ENCODE measurements around the gene GPR12.

GPR12 gene

DNA sequence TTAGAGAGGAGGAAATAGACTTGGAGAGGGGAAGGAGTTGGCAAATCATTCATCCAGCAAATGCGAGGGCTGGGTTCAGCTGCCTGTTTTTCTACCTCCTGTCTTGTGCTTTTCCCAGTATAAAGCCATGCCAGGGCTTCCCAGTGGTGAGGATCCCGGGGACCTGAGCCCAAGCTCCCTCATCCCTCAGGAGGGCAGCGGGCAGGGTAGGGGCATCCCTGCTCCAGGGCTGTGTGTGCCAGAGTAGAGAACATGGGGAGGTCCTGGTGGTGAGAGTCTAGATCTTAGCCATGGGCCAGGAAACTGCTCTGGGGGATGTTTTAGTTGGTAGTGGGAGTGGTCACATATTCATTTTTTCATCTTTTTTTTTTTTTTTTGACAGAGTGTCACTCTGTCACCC is 43.6 kb downstream of the GPR12 start:
- 82% methylated on average over 3 of the region's 3 CpGs for WGBS
- DNase-seq, result no peak
- Histone ChIP-seq H3K4me3 (ENCODE audit: insufficient read depth in 1 of 2, low read depth in 1 of 2, low read length in 2 of 2) (no peak overlapping the region), H2BK120ac (ENCODE audit: low read depth, low read length) (no peak overlapping the region), H2AK5ac (ENCODE audit: low read length, severe bottlenecking) (no peak overlapping the region), H3K9ac (ENCODE audit: low read length) (no peak overlapping the region), H3K14ac (ENCODE audit: low read length in 2 of 2) (no peak overlapping the region), H2BK5ac (ENCODE audit: low read depth, low read length, poor library complexity, severe bottlenecking) (no peak overlapping the region), H3K36me3 (ENCODE audit: control insufficient read depth in 1 of 2, insufficient read depth in 2 of 2, low read depth in 1 of 2, low read length in 2 of 2) (no peaks in the 10 kb centered on the region), H3K27ac (ENCODE audit: low read length, poor library complexity, severe bottlenecking) (no peak overlapping the region), H4K8ac (ENCODE audit: low read length) (no peak overlapping the region), H2AFZ (ENCODE audit: low read depth, low read length) (no peak overlapping the region), H3K23ac (ENCODE audit: low read length in 2 of 2) (no peak overlapping the region), H3K4me2 (ENCODE audit: low read length, poor library complexity, severe bottlenecking) (no peak overlapping the region), H3K4me1 (ENCODE audit: control insufficient read depth, insufficient read depth, low read depth, low read length) (no peaks in the 10 kb centered on the region), H3K27me3 (ENCODE audit: control insufficient read depth in 1 of 2, insufficient read depth in 1 of 2, low read length in 2 of 2) (peaks cover 10 to 23% of the 10 kb centered on the region in 2 experiments), H3K18ac (ENCODE audit: low read depth in 1 of 2, low read length in 2 of 2) (no peak overlapping the region), H3K4ac (ENCODE audit: low read depth in 1 of 2, low read length in 2 of 2) (no peak overlapping the region), H3K79me1 (replicated peaks; ENCODE audit: low read length, poor library complexity, severe bottlenecking) (no peaks in the 10 kb centered on the region), H2BK12ac (ENCODE audit: low read length in 2 of 2) (no peak overlapping the region), H4K91ac (ENCODE audit: low read length) (no peak overlapping the region), H2BK15ac (ENCODE audit: low read depth, poor library complexity, severe bottlenecking) (no peak overlapping the region), H3K9me3 (ENCODE audit: control insufficient read depth, low read length) (no peaks in the 10 kb centered on the region)

GRCh38 chr13:26713341-26713740 is 47.2 kb downstream of the GPR12 start:
- H3K4me1 ChIP-seq (ENCODE audit: control insufficient read depth, insufficient read depth, low read depth, low read length), result no peaks in the 10 kb centered on the region
- H3K9me3 ChIP-seq (ENCODE audit: control insufficient read depth, low read length), result no peaks in the 10 kb centered on the region
- H3K14ac ChIP-seq (ENCODE audit: low read length in 2 of 2), result no peak overlapping the region
- no peak overlapping the region for H2AK5ac ChIP-seq (ENCODE audit: low read length, severe bottlenecking)
- H2BK12ac ChIP-seq (ENCODE audit: low read length in 2 of 2), result no peak overlapping the region
- H2BK120ac ChIP-seq (ENCODE audit: low read depth, low read length), result no peak overlapping the region
- no peaks in the 10 kb centered on the region for H3K79me1 ChIP-seq (replicated peaks; ENCODE audit: low read length, poor library complexity, severe bottlenecking)
- H4K8ac ChIP-seq (ENCODE audit: low read length), result no peak overlapping the region
- H2BK5ac ChIP-seq (ENCODE audit: low read depth, low read length, poor library complexity, severe bottlenecking), result no peak overlapping the region
- no peak overlapping the region for H3K18ac ChIP-seq (ENCODE audit: low read depth in 1 of 2, low read length in 2 of 2)
- no peak overlapping the region for H2AFZ ChIP-seq (ENCODE audit: low read depth, low read length)
- H3K9ac ChIP-seq (ENCODE audit: low read length), result no peak overlapping the region
- no peaks in the 10 kb centered on the region for H3K36me3 ChIP-seq (ENCODE audit: control insufficient read depth in 1 of 2, insufficient read depth in 2 of 2, low read depth in 1 of 2, low read length in 2 of 2)
- no peak overlapping the region for H3K4ac ChIP-seq (ENCODE audit: low read depth in 1 of 2, low read length in 2 of 2)
- H4K91ac ChIP-seq (ENCODE audit: low read length), result no peak overlapping the region
- no peak overlapping the region for H3K27ac ChIP-seq (ENCODE audit: low read length, poor library complexity, severe bottlenecking)
- no peak overlapping the region for H3K23ac ChIP-seq (ENCODE audit: low read length in 2 of 2)
- H3K4me3 ChIP-seq (ENCODE audit: insufficient read depth in 1 of 2, low read depth in 1 of 2, low read length in 2 of 2), result no peak overlapping the region
- peaks cover 10 to 31% of the 10 kb centered on the region in 2 experiments for H3K27me3 ChIP-seq (ENCODE audit: control insufficient read depth in 1 of 2, insufficient read depth in 1 of 2, low read length in 2 of 2)
- no peak overlapping the region for H3K4me2 ChIP-seq (ENCODE audit: low read length, poor library complexity, severe bottlenecking)
- H2BK15ac ChIP-seq (ENCODE audit: low read depth, poor library complexity, severe bottlenecking), result no peak overlapping the region
- no peak for DNase-seq
- WGBS, result 96% methylated on average over 1 of the region's 1 CpG

DNA sequence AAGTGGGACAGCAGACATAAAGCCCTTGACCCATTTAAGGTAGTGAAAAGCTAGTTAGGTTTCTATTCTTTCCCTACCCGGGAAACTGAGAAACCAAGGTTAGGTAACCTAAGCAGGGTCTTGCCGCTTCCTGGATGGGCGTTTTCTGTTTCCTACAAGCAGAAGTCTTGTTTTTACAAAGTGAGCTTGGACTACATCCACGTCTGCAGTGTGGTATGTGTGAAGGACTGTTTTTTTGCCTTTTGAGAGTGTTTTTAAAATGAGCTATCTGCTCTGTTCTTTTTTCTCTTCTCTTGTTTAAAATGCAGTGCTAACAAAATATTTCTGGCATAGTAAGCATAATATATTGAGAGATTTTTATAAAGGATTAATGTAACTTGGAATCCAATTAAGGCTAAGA is 49.4 kb downstream of the GPR12 start:
- Histone ChIP-seq H2BK12ac (ENCODE audit: low read length in 2 of 2) (no peak overlapping the region), H3K27me3 (ENCODE audit: control insufficient read depth in 1 of 2, insufficient read depth in 1 of 2, low read length in 2 of 2) (peaks cover 6 to 30% of the 10 kb centered on the region in 2 experiments), H3K9me3 (ENCODE audit: control insufficient read depth, low read length) (no peaks in the 10 kb centered on the region), H4K91ac (ENCODE audit: low read length) (no peak overlapping the region), H3K18ac (ENCODE audit: low read depth in 1 of 2, low read length in 2 of 2) (no peak overlapping the region), H3K4me3 (ENCODE audit: insufficient read depth in 1 of 2, low read depth in 1 of 2, low read length in 2 of 2) (no peak overlapping the region), H2BK15ac (ENCODE audit: low read depth, poor library complexity, severe bottlenecking) (no peak overlapping the region), H3K79me1 (replicated peaks; ENCODE audit: low read length, poor library complexity, severe bottlenecking) (no peaks in the 10 kb centered on the region), H4K8ac (ENCODE audit: low read length) (no peak overlapping the region), H2BK5ac (ENCODE audit: low read depth, low read length, poor library complexity, severe bottlenecking) (no peak overlapping the region), H2AFZ (ENCODE audit: low read depth, low read length) (no peak overlapping the region), H3K23ac (ENCODE audit: low read length in 2 of 2) (no peak overlapping the region), H3K9ac (ENCODE audit: low read length) (no peak overlapping the region), H3K4me2 (ENCODE audit: low read length, poor library complexity, severe bottlenecking) (no peak overlapping the region), H2BK120ac (ENCODE audit: low read depth, low read length) (no peak overlapping the region), H3K4ac (ENCODE audit: low read depth in 1 of 2, low read length in 2 of 2) (no peak overlapping the region), H3K4me1 (ENCODE audit: control insufficient read depth, insufficient read depth, low read depth, low read length) (peaks cover 5% of the 10 kb centered on the region), H3K27ac (ENCODE audit: low read length, poor library complexity, severe bottlenecking) (no peak overlapping the region), H3K36me3 (ENCODE audit: control insufficient read depth in 1 of 2, insufficient read depth in 2 of 2, low read depth in 1 of 2, low read length in 2 of 2) (no peaks in the 10 kb centered on the region), H2AK5ac (ENCODE audit: low read length, severe bottlenecking) (no peak overlapping the region), H3K14ac (ENCODE audit: low read length in 2 of 2) (no peak overlapping the region)
- no peak for DNase-seq
- WGBS, result 69% methylated on average over 4 of the region's 4 CpGs

- Histone ChIP-seq H3K27ac (ENCODE audit: low read length, poor library complexity, severe bottlenecking) (no peak overlapping the region), H2BK120ac (ENCODE audit: low read depth, low read length) (no peak overlapping the region)
- WGBS, result 47% methylated on average over 12 of the region's 13 CpGs
Observed at GRCh38 chr13:26710166-26710565, 50.4 kb downstream of the GPR12 start.

More at GRCh38 chr13:26710166-26710565, 50.4 kb downstream of the GPR12 start:
- no peaks in the 10 kb centered on the region for H3K36me3 ChIP-seq (ENCODE audit: control insufficient read depth in 1 of 2, insufficient read depth in 2 of 2, low read depth in 1 of 2, low read length in 2 of 2)
- no peaks in the 10 kb centered on the region for H3K79me1 ChIP-seq (replicated peaks; ENCODE audit: low read length, poor library complexity, severe bottlenecking)
- peaks cover 4 to 30% of the 10 kb centered on the region in 2 experiments for H3K27me3 ChIP-seq (ENCODE audit: control insufficient read depth in 1 of 2, insufficient read depth in 1 of 2, low read length in 2 of 2)
- peaks cover 5% of the 10 kb centered on the region for H3K4me1 ChIP-seq (ENCODE audit: control insufficient read depth, insufficient read depth, low read depth, low read length)
- no peak for DNase-seq
- no peaks in the 10 kb centered on the region for H3K9me3 ChIP-seq (ENCODE audit: control insufficient read depth, low read length)
- no peak overlapping the region for H3K23ac ChIP-seq (ENCODE audit: low read length in 2 of 2)
- H2BK5ac ChIP-seq (ENCODE audit: low read depth, low read length, poor library complexity, severe bottlenecking), result no peak overlapping the region
- H4K8ac ChIP-seq (ENCODE audit: low read length), result no peak overlapping the region
- H2BK12ac ChIP-seq (ENCODE audit: low read length in 2 of 2), result no peak overlapping the region
- H2AFZ ChIP-seq (ENCODE audit: low read depth, low read length), result no peak overlapping the region
- no peak overlapping the region for H4K91ac ChIP-seq (ENCODE audit: low read length)
- no peak overlapping the region for H3K4me3 ChIP-seq (ENCODE audit: insufficient read depth in 1 of 2, low read depth in 1 of 2, low read length in 2 of 2)
- H2BK15ac ChIP-seq (ENCODE audit: low read depth, poor library complexity, severe bottlenecking), result no peak overlapping the region
- H3K18ac ChIP-seq (ENCODE audit: low read depth in 1 of 2, low read length in 2 of 2), result no peak overlapping the region
- H3K4me2 ChIP-seq (ENCODE audit: low read length, poor library complexity, severe bottlenecking), result no peak overlapping the region
- H3K14ac ChIP-seq (ENCODE audit: low read length in 2 of 2), result no peak overlapping the region
- no peak overlapping the region for H2AK5ac ChIP-seq (ENCODE audit: low read length, severe bottlenecking)
- H3K4ac ChIP-seq (ENCODE audit: low read depth in 1 of 2, low read length in 2 of 2), result no peak overlapping the region
- H3K9ac ChIP-seq (ENCODE audit: low read length), result no peak overlapping the region
